Activated CD4-positive, alpha-beta T cell treated with anti-CD3 and anti-CD28 coated beads for 48 hours (primary cell): ENCODE data around the gene DUS3L.
"Not testable (repeated sequence)": the region's sequence is repeated elsewhere in the genome, so short reads cannot be mapped to it uniquely, and the experiment has no call there.

Source experiments
- DNase-seq: peaks from one replicate; pipeline ENCODE4 v3.0.0-alpha.2; 2020

The DUS3L gene

GRCh38 chr19:5799247-5800241, 8.6 kb upstream of the DUS3L start:
- DNase-seq, result no peak

GRCh38 chr19:5798244-5798643, 7.3 kb upstream of the DUS3L start:
- no peak for DNase-seq

- no peak for DNase-seq
Measured at GRCh38 chr19:5795382-5795919, 4.5 kb upstream of the DUS3L start.

- DNase-seq, result no peak
Measured at GRCh38 chr19:5793188-5793587, 2.2 kb upstream of the DUS3L start.

GRCh38 chr19:5792224-5792623, 1.3 kb upstream of the DUS3L start:
- DNase-seq, result no peak

- DNase-seq, result no peak
Measured at GRCh38 chr19:5789886-5790558, 941 bp downstream of the DUS3L start.

- no peak for DNase-seq
Measured at GRCh38 chr19:5789351-5789761, 1.6 kb downstream of the DUS3L start.

GRCh38 chr19:5788422-5788821, 2.5 kb downstream of the DUS3L start:
- DNase-seq, result no peak

- DNase-seq, result no peak
Measured at GRCh38 chr19:5787409-5788182, 3.4 kb downstream of the DUS3L start.

GRCh38 chr19:5786593-5787408, 4.2 kb downstream of the DUS3L start:
- no peak for DNase-seq

GRCh38 chr19:5785423-5785822, 5.5 kb downstream of the DUS3L start:
- DNase-seq, result no peak

GRCh38 chr19:5784581-5785147, 6.3 kb downstream of the DUS3L start, which contains the start of gene PRR22:
Gene PRR22, minus strand, starts transcription at chr19:5784746. Its CDS starts 86 bp downstream, at chr19:5784660.
- DNase-seq, result no peak

- no peak for DNase-seq
Measured at GRCh38 chr19:5782945-5783919, 7.7 kb downstream of the DUS3L start.

- no peak for DNase-seq
Measured at GRCh38 chr19:5782322-5782721, 8.6 kb downstream of the DUS3L start.

GRCh38 chr19:5780916-5781315, 10.0 kb downstream of the DUS3L start:
- DNase-seq, result not testable (repeated sequence)

- DNase-seq, result no peak
Measured at GRCh38 chr19:5778402-5778801, 12.6 kb downstream of the DUS3L start.

- no peak for DNase-seq
Measured at GRCh38 chr19:5775668-5776309, 15.2 kb downstream of the DUS3L start.

GRCh38 chr19:5774921-5775320, 16.0 kb downstream of the DUS3L start:
- DNase-seq, result no peak

- no peak for DNase-seq
Measured at GRCh38 chr19:5773276-5773675, 17.7 kb downstream of the DUS3L start.

GRCh38 chr19:5772416-5772815, 18.5 kb downstream of the DUS3L start:
- no peak for DNase-seq
